Activated CD4-positive, alpha-beta T cell treated with anti-CD3 and anti-CD28 coated beads, Interleukin-2, amount 50 U/mL, for 48 hours (primary cell): ENCODE results near the gene TDP2.
A peak's percentile ranks its signal among the peaks of the same experiment; 100 is the strongest.
"Not testable (repeated sequence)": the region's sequence is repeated elsewhere in the genome, so short reads cannot be mapped to it uniquely, and the experiment has no call there.

Experiments
- DNase-seq, 2 experiments: peaks; one replicate each; pipeline ENCODE4 v3.0.0-alpha.2; 2020

The TDP2 gene

DNA sequence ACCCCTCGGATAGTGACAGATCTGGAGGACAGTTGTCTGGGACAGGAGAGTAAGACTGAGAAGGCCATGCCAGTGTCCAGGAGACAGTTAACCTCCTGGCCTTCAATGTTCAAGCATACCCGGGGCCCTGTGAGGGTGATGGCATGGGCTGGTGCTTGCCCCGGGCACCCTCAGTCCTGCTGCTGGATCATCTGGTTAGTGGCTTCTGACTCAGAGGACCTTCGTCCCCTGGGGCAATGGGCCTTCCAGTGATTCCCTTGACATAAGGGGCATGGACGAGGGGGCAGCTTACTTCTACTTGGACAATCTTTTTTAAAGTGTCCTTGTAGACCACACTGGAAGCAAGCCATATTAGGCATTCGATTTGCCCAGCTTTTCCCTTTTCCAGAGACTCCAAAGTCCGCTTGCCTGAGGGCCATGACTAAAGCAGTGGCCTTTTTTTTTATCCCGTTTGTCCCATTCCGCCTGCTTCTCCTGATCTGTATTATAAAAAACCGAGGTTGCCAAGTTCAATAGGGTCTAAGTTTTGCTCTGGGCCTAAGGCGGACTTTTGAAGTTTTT is 12.2 kb upstream of the TDP2 start:
- not testable (repeated sequence) for DNase-seq

DNA sequence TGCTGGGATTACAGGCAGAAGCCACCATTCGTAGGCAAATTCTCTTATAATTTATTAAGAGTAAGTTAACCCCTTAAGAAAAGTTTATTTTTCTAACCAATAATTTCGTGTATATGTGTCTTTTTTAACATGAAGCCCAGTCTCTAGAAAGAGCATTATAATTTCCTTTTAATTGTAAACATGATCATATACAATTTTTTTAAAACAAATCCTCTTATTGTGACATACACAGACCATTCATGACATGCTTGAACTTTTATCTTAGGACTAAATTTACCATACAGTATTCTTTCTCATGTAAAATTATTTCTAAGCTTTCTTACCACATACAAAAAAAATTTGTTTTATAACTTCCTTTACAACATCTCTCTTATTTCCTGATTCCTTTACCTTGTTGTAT is 6.9 kb upstream of the TDP2 start:
- DNase-seq, result no peak

DNA sequence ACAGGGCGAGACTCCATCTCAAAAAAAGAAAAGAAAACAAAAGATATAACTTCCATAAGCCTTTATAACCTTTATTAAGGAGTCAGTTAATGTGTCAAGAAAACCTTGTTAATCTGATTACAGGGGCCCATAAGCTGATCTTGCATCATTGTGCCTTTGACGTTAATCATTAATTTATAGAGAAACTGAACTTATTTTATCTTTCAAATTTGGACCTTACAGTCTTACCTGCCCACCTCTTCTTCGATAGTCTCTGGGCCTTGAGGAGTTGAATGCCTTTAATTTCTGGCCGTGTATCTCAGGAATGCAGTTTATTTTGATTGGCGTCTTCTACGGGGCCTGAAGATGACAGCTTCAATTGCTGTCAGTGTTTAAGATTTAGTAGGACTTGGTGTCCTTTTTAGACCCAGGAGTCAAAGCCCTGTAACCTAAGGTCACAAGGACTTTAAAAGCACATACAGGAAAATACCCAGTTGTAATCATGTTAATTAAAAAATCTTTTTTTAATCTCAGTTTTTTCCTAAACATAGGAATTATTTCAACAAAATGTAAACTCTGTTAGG is 6.0 kb upstream of the TDP2 start:
- DNase-seq, result no peak

DNA sequence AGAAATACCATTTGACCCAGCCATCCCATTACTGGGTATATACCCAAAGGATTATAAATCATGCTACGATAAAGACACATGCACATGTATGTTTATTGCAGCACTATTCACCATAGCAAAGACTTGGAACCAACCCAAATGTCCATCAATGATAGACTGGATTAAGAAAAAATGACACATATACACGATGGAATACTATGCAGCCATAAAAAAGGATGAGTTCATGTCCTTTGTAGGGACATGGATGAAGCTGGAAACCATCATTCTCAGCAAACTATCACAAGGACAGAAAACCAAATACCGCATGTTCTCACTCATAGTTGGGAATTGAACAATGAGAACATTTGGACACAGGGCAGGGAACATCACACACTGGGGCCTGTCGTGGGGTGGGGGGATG is 4.4 kb upstream of the TDP2 start:
- DNase-seq, result not testable (repeated sequence)

DNA sequence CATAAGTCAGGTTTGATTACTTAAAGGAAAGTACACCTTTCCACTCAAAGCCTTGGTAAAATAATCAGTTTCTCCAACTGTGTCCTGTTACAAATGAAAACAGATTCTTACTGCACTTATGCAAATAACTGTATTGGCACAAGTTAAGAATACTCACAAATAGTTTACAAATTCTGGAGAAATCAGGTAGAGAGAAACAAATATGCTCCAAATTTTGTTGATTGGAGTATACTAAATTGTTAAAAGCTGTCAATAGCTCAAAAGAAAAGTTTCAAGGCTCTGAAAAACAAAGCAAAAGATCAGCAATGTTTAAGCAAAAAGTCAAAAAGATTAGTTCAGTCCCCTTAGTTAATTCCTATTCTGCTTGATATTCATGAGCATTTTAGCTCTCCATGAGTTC is 3.8 kb upstream of the TDP2 start:
- DNase-seq, result not testable (repeated sequence)

DNA sequence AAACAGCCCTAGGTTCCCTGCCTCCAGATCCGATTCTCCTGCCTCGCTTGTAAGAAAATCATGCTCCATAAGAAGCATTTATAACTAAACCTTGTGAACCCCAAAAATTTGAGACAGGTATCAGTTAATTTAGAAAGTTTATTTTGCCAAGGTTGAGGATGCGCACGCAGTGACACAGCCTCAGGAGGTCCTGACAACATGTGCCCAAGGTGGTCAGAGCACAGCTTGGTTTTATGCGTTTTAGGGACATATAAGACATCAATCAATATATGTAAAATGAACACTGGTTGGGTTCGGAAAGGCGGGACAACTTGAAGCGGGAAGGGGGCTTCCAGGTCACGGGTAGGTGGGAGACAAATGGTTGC is 2.3 kb upstream of the TDP2 start:
- no peak for DNase-seq

DNA sequence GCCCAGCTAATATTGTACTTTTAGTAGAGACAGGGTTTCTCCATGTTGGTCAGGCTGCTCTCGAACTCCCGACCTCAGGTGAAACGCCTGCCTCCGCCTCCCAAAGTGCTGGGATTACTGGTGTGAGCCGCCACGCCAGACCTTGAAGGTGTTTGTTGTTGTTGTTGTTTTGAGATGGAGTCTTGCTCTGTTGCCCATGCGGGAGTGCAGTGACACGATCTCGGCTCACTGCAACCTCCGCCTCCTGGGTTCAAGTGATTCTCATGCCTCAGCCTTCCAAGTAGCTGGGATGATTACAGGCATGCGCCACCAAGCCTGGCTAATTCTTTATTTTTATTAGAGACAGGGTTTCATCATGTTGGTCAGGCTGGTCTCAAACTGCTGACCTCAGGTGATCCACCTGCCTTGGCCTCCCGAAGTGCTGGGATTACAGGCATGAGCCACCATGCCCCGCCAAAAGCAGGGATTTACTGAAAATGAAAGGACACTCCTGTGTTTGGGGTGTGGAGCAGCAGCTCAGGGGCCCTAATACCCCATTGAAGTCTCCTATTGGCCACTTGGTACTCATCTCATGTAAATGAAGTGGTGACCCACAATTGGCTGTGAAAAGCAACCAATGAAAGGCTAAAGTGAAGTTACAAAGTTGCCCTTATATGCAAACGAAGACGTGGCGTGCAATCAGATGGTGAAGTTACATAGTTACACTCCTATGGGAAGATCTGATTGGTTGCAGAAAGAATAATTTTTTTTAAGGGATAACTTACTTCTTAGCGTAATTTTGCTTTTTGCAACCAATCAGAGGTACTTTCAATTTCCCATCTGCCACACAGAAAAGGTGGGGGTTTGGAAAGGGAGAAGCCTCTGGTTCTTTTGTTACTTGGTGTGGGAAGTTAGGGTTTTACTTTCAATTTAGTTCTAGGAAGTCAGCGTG is 1.6 kb upstream of the TDP2 start:
- not testable (repeated sequence) for DNase-seq

DNA sequence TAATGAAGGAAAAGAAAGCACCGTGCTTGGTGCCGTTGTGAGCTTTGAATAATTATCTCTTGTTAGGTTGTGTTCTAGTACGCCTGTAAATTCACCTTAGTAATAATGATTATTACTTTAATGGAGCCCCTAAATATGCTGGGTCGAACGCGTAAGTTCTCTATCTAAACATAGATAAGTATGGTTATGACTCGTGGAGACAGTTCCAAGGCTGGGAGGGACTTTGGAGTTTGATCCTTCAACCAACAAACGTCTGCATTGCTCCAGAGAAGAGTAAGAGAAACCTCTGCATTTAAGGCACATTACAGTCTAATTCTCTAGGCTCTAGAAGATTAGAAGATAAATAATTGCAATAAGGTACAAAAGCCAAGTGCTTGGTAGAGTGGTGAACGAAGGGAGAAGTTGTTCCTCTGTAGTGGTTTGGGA is 692 bp upstream of the TDP2 start:
- DNase-seq, result no peak

DNA sequence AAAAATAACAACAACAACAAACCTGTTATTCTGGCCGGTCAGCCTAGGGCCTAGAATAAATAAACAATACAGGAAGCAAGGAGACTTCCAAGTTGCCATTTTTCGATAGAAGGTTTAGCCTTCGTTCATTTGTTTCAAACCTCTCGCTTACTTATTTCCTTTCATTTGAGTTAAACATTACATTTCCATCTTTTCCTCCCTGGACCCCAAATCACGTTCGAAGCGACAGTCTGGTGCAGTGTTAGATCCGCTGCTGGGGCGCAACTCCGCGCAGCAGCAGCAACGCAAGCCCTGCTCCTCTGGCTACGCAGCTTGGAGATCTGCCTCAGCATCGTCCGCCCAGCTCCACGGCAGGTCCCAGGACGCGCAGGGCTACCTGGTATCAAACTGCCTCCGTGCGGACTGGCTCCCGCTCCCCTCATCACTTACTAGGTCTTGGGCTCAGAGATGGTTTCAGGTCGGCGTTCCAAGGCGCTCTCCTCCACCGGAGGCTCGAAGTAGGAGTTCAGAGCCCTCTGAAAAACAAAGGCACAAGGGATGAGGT is 530 bp downstream of the TDP2 start:
- peak in 1 of 2 experiments; percentile 49 for DNase-seq

DNA sequence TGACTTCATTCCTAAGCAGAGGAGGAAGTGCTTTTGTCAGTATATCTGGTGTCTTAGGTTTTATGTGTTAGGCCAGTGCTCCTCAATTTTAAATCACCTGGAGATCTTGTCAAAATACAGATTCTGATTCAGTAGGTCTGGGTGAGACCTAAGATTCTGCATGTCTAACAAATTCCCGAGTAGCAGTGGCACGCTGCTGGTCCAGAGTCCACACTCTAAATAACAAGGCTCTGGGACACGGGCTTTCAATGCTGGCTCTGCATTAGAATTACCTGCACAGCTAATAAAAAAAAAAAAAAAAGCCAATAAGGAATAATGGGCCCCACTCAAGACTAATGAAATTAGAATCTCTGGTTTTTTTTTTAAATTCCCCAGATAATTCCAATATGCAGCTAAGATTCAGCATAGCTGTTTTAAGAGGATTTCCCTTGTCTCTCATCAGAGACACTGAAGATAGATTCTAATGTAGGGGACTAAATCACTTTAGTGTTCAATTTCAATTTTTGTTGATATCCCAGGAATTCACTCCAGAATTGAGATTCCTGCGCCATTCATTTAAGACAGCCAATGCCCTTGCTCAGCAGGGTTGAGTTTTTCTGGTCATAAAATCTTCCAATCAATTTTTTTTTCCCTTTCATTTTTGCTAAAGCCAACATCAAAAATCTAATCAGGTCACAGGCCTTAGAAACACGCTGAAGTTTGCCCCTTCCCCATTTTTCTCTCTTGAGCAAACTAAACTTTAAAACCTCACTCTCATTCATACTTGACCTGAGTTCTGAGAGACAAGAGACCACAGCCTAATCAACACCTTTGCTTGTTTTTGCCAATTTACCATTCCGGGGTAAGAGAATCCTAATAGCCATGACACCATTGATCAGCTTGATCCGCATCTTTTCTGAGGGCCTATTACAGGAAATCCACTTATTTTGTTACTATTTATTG is 2.4 kb downstream of the TDP2 start:
- DNase-seq, result no peak

DNA sequence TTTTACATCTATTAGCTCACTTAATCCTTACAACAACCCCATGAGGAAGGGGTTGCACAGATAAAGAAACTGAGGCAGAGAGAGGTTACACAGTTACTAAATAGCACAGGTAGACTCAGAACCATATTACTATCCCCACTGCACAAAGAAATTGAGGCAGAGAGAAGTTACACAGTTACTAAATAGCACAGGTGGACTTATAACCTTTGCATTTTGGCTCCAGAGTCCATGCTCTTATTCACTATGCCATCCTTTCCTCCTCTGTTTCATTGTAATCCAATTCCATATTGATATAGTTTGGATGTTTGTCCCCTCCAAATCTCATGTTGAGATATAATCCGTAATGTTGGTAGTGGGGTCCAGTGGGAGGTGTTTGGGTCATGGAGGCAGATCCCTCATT is 3.5 kb downstream of the TDP2 start:
- DNase-seq, result no peak

DNA sequence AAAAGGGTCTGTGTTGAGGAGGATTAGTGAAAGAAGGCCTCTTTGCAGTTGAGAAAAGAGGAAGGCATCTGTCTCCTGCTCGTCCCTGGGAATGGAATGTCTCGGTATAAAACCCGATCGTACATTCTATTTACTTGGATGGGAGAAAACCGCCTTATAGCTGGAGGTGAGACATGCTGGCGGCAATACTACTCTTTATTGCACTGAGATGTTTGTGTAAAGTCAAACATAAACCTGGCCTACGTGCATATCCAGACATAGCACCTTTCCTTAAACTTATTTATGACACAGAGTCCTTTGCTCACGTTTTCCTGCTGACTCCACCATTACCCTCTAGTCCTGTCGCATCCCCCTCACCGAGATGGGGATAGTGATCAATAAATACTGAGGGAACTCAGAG is 4.5 kb downstream of the TDP2 start:
- DNase-seq, result no peak

DNA sequence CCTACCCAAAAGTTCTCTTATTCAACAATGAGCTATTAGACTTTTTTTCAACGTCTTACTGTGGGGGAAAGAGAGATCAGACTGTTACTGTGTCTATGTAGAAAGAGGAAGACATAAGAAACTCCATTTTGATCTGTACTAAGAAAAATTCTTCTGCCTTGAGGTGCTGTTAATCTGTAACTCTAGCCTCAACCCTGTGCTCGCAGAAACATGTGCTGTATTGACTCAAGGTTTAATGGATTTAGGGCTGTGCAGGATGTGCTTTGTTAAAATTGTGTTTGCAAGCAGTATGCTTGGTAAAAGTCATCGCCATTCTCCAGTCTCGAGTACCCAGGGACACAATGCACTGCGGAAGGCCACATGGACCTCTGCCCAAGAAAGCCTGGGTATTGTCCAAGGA is 4.9 kb downstream of the TDP2 start:
- not testable (repeated sequence) for DNase-seq

DNA sequence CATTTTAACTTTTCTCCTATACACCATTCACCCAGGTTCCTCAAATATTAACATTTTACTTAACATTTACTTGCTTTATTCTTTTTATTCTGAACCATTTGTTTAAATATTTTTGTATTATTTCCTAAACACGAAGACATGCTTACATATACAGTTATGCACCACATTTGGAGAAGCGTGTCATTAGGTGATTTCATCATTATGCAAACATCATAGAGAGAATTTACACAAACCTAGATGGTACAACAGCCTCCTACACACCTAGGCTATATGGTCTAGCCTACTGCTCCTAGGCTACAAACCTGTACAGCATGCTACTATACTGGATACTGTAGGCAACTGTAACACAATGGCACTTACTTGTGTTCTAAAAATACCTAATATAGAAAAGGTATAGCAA is 6.6 kb downstream of the TDP2 start:
- DNase-seq, result no peak

DNA sequence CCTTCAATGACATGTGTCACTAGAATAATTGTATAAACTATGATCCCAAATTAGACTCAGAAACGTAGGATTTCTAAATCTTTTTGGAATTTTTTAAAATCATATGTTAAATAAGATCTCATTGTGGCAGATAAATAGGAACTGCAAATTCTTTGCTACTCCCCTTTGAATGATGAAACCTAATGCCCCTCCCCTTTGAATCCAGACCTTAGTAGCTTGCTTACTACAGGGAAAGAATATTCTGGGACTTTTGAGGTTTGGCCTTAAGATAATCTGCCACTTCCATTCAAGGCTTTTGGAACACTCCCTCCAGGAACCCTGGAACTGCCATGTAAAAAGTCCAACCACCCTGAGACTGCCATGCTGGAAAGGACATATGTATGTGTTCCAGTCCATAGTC is 7.1 kb downstream of the TDP2 start:
- DNase-seq, result no peak

DNA sequence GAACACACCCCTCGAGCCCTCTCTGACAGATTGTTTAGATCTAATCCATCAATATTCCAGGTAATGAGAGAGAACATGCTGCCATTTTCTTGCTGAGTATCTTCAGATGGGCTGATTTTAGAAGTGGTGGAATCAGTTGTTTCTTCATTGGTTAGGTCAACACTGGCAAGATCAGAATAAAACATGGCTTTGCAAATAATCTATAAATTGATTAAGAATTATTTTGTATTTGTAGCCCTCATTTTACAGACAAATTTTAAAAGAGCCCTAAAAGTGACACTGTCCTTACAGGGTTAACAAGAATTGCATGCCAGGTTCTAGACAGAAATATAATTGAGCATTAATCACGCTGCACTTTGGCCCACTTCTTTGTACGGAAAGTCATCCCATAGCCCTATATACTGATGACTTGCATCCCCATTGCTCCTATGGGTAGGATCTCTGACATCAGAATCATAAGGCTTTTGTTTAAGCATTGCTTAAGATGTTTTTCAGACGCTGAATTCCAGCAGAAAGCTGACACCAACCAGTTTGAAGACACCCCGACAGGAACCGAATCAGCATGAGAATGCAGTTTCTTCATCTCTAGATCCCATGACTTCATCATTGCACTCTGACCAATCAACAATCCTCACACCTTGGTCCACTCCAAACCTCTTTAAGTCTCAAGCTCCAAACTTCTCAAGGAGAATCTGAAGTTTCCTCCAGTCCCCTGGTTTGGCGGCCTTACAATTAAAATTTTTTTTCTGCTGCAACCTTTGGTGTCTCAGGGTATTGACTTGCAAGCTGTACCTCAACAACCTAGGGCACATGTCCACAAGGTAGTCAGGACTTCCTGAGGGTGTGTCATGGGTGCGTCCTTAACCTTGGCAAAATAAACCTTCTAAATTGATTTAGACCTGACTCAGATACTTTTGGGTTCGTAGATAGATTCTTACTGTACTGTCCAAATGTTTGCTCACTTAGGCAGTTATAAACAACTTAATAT is 7.8 kb downstream of the TDP2 start:
- no peak for DNase-seq

DNA sequence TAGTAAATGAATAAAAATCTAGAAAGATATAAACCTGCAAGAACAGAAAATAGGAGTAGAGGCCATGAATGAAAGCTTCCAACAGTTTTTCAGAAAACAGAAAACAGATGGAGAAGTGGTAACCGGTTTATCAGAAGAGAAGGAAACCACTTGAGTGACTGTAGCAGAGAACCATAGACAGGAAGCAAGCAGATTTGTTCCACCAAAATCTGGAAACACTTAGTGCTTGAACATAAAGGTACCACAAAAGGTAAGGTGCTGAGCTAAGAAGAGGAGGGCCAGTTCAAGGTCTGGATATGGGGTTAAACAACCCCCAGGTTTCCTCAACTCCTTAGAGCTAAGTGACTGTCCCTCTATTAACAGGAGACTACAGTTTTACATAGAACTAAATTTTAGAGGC is 11.5 kb downstream of the TDP2 start:
- DNase-seq, result no peak

DNA sequence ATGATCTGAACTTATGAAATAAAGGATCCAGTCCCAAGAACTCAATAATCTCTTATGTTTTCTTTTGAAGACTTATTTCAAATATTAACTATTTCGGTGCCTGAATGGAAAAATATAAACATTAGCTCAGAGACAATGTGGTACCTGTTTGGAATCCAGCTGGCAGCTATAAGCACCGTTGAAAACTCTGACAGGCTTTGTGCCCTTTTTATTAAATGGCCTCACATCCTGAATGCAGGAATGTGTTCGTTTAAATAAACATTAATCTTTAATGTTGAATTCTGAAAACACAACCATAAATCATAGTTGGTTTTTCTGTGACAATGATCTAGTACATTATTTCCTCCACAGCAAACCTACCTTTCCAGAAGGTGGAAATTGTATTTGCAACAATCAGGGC is 16.3 kb downstream of the TDP2 start:
- DNase-seq, result no peak

DNA sequence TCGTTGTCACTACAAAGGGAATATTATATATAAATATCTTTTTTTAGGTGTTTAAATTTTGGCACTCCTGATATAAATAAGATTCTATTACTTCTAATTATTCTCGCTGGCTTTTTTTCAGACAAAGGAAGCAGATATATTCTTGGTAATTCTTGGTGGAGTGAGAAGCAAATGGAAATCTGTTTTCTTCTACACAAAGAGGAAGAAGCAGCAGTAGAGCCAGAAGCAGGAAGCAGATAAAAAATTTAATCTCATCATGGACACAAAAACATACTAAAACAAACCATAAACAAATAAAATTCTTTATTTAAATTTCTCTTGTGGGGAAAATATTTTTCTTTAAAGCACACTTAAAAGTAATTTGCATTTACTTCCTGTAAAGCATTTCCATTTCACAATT is 17.0 kb downstream of the TDP2 start:
- no peak for DNase-seq

DNA sequence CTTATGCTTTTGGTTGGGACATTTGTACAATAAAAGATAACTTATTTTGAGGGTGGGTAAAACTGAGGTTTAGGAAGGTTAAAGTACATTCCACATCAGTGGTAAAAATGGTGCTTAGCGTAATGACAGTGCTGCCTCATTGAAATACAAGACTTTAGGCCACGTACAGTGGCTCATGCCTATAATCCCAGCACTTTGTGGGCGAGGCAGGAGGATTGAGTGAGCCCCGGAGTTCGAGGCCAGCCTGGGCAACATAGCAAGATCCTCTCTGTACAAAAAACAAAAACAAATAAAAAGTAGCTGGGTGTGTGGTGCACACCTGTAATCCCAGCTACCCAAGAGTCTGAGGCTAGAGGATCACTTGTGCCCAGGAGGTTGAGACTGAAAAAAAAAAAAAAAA is 18.4 kb downstream of the TDP2 start:
- DNase-seq, result no peak

DNA sequence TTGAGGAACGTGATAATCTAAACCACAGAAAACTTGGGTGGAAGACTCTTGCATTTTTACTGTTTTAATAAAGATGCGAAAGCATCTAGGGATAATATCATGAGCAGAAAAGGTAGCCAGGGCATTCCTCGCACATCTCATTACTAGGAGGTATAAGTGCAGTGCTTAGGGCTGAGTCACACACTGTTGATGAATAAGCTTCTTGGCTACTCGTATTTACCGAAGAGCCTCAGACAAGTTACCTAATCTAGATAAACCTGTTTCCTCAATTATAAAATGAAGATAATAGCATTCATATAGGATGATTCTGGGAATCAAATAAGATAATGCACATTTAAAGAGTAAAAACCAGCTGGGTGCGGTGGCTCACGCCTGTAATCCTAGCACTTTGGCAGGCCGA is 19.9 kb downstream of the TDP2 start:
- no peak for DNase-seq

DNA sequence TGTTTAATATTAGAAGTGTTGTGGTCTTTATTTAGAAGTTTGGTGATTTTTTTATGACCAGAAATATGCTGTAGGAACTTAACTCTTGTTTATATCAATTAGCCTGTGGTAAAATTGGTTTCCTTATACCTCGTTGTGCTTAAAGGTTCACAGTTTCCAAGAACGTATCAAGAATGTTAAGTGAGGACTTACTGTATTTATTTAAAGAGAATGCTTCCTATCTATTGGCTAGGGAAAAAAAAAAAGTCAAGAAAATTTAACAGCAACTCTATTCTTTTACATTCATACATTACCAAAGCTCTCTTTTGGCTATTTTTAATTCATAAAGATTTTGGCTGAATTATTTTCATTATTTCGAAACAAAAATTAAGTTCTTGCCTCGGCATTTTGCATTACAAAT is 22.3 kb downstream of the TDP2 start:
- DNase-seq, result no peak
